ENCODE data around the gene DIPK1B.

GRCh38 chr9:136676920-136677686 is 35.3 kb upstream of the DIPK1B start:
- TF ChIP-seq, protein P1, sequence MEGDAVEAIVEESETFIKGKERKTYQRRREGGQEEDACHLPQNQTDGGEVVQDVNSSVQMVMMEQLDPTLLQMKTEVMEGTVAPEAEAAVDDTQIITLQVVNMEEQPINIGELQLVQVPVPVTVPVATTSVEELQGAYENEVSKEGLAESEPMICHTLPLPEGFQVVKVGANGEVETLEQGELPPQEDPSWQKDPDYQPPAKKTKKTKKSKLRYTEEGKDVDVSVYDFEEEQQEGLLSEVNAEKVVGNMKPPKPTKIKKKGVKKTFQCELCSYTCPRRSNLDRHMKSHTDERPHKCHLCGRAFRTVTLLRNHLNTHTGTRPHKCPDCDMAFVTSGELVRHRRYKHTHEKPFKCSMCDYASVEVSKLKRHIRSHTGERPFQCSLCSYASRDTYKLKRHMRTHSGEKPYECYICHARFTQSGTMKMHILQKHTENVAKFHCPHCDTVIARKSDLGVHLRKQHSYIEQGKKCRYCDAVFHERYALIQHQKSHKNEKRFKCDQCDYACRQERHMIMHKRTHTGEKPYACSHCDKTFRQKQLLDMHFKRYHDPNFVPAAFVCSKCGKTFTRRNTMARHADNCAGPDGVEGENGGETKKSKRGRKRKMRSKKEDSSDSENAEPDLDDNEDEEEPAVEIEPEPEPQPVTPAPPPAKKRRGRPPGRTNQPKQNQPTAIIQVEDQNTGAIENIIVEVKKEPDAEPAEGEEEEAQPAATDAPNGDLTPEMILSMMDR (IDR thresholded peaks at IDR 0.05; ENCODE audit: extremely low read depth in 1 of 2, insufficient read depth in 1 of 2, low read depth in 1 of 2, low read length in 2 of 2) = no peak
- no peak for TF ChIP-seq POLR2A (IDR thresholded peaks at IDR 0.05; ENCODE audit: low read depth, low read length)
- TF ChIP-seq JUN (IDR thresholded peaks at IDR 0.05; ENCODE audit: borderline replicate concordance, insufficient read depth, insufficient read length, low read depth) = no peak
- no peak for TF ChIP-seq POLR2AphosphoS5 (IDR thresholded peaks at IDR 0.05; ENCODE audit: insufficient read depth, low read depth, low read length)
- TF ChIP-seq EZH2 (IDR thresholded peaks at IDR 0.05; ENCODE audit: borderline replicate concordance, low read depth, low read length, severe bottlenecking) = no peak
- TF ChIP-seq, protein P2, sequence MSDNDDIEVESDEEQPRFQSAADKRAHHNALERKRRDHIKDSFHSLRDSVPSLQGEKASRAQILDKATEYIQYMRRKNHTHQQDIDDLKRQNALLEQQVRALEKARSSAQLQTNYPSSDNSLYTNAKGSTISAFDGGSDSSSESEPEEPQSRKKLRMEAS (IDR thresholded peaks at IDR 0.05; ENCODE audit: insufficient read depth, insufficient read length) = no peak
- TF ChIP-seq MYC (IDR thresholded peaks at IDR 0.05; ENCODE audit: low read depth, low read length) = no peak
